Hepatocyte (in vitro differentiated cells): Measurements from ENCODE around the gene HIGD1C.

Experiments
- CTCF ChIP-seq: fragments of 200-600 bp; sonication (generic); IDR thresholded peaks from 2 replicates; pipeline ENCODE4 v1.5.1; 2016; ENCODE audit warnings: antibody characterized with exemption, mild to moderate bottlenecking; ENCODE audit not compliant: poor library complexity
- EZH2phosphoT487 ChIP-seq: fragments of 200-600 bp; sonication (generic); IDR thresholded peaks from one replicate; pipeline ENCODE4 v1.6.1; 2018; ENCODE audit warnings: antibody characterized with exemption, mild to moderate bottlenecking, low read depth, moderate library complexity; ENCODE audit not compliant: unreplicated experiment, severe bottlenecking

DNA sequence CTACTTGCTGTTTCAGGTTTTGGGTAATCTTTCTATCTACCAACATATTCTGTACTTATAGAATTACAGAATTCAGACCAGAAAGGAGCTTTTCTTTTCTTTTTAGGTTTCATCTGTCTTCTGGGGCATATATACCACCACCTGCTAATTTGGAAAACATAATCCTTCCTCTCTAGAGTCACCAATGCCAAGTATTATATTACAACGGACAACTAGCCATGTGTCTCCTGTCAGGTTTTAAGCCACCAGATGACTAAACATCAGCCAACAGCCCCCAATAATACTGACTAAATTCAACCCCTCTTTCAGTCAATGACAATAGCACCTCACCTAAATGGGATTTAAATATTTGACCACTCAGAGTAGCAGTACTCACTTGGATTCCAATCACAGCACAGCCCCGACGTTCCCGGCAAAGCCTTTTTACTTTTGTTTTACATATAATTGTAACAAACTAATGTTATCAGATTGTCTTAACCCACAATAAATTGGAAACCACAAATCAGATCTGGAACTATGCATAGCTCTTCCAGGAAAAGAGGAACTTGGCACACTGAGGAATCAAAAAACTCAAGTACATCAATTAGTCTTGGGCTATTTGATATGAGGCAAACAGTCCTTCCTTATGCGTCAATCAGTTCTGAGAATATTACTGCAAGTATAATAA is 60.4 kb downstream of the HIGD1C start:
- TF ChIP-seq CTCF (no peak), EZH2phosphoT487 (no peak)
